AG04449 (cell line): ENCODE data around the gene ETV3.
"Not testable (repeated sequence)": the region's sequence is repeated elsewhere in the genome, so short reads cannot be mapped to it uniquely, and the experiment has no call there.

ENCODE experiments used
- CTCF ChIA-PET: fragments of 350-600 bp; formaldehyde crosslinking; extraction: SDS; loops from one replicate; lab custom pipeline; 2021; ENCODE audit warnings: antibody characterized with exemption; lab: Yijun Ruan, JAX
- POLR2A ChIA-PET: fragments of 400-600, 350-600 bp; formaldehyde crosslinking; extraction: SDS; loops from one replicate; lab custom pipeline; 2020; ENCODE audit warnings: antibody characterized with exemption, inconsistent platforms; lab: Yijun Ruan, JAX
- DNase-seq: peaks from one replicate; pipeline ENCODE4 v3.0.0-alpha.2; 2010; ENCODE audit warnings: low read depth, low spot score
- H3K4me3 ChIP-seq: 2 replicates; pipeline ENCODE4 v1.5.1; 2011; ENCODE audit warnings: low read depth, mild to moderate bottlenecking, control low read depth, low read length
- CTCF ChIP-seq: IDR thresholded peaks from one replicate; pipeline ENCODE4 v1.5.1; 2011; ENCODE audit warnings: mild to moderate bottlenecking, moderate library complexity, low read length, control low read depth, inconsistent platforms; ENCODE audit not compliant: insufficient read depth; ENCODE audit errors: missing control alignments

The ETV3 gene

GRCh38 chr1:157105298-157105987, 32.8 kb downstream of the ETV3 start:
- no peak overlapping the region for H3K4me3 ChIP-seq
- TF ChIP-seq CTCF = no peak
- ChIA-PET CTCF (interaction anchor here (1.6 to 10.7 kb wide), 3 partner anchors 16 to 51 kb away, joined by 3 to 108 read pairs (median 50); no protein-coding TSS in a partner anchor), POLR2A (interaction anchor here (0.8 kb wide), 2 partner anchors 16 to 51 kb away, joined by 3 read pairs; no protein-coding TSS in a partner anchor)
- no peak for DNase-seq

- CTCF ChIA-PET = interaction anchor here (1.6 to 10.7 kb wide), 3 partner anchors 15 to 51 kb away, joined by 3 to 108 read pairs (median 50); no protein-coding TSS in a partner anchor
- H3K4me3 ChIP-seq = no peak overlapping the region
- POLR2A ChIA-PET = no interaction called here
- DNase-seq = no peak
- TF ChIP-seq CTCF = no peak
Observed at GRCh38 chr1:157104598-157105293, 33.4 kb downstream of the ETV3 start.

GRCh38 chr1:157103268-157103667, 34.9 kb downstream of the ETV3 start:
- ChIA-PET CTCF (interaction anchor here (1.0 to 10.7 kb wide), 5 partner anchors 10 to 60 kb away, joined by 4 to 108 read pairs (median 5); no protein-coding TSS in a partner anchor), POLR2A (no interaction called here)

GRCh38 chr1:157101149-157101548, 37.0 kb downstream of the ETV3 start:
- ChIA-PET CTCF (interaction anchor here (0.8 to 10.7 kb wide), 4 partner anchors 12 to 56 kb away, joined by 3 to 108 read pairs (median 8); no protein-coding TSS in a partner anchor), POLR2A (no interaction called here)
- DNase-seq = no peak
- no peak for TF ChIP-seq CTCF
- H3K4me3 ChIP-seq = no peak overlapping the region

More at GRCh38 chr1:157103268-157103667, 34.9 kb downstream of the ETV3 start:
- H3K4me3 ChIP-seq = no peak overlapping the region
- no peak for TF ChIP-seq CTCF
- no peak for DNase-seq

- TF ChIP-seq CTCF = no peak
- DNase-seq = no peak
- H3K4me3 ChIP-seq = no peak within 1 kb of the TSS
- ChIA-PET POLR2A (no interaction called here), CTCF (interaction anchor here (3.2 to 10.7 kb wide), 2 partner anchors 10 to 57 kb away, joined by 14 to 108 read pairs; no protein-coding TSS in a partner anchor)
Observed at GRCh38 chr1:157099633-157100009, 38.6 kb downstream of the ETV3 start, which contains the start of gene ETV3L. TSS of gene ETV3L (minus strand) at chr1:157099808. CDS start at chr1:157099523, 285 bp downstream.

- POLR2A ChIA-PET, H3K4me3 ChIP-seq, DNase-seq: not testable (repeated sequence)
- CTCF ChIA-PET = interaction anchor here (3.2 to 10.7 kb wide), 2 partner anchors 9 to 58 kb away, joined by 14 to 108 read pairs; no protein-coding TSS in a partner anchor
Observed at GRCh38 chr1:157098987-157099632, 39.1 kb downstream of the ETV3 start.
